Measurements from ENCODE around the gene RBSN. TPM values are rescaled to one million over a fixed set of nuclear protein-coding genes. Genes with fewer than 3 reads are reported as not detected.

RBSN gene
- total RNA-seq (31.2 and 32.6 TPM in 2 replicates), polyA plus RNA-seq (7.1 and 12.1 TPM in 2 replicates), polyA minus RNA-seq (18.2 and 30.4 TPM in 2 replicates)
- 16.2 TPM for total RNA-seq (2013)

GRCh38 chr3:15098503-15099363 lies at the start of gene RBSN:
TSS of gene RBSN (minus strand) at chr3:15099148. CDS start at chr3:15096120, 3,028 bp downstream.
- Histone ChIP-seq H3K27me3 (replicated peaks in 1 of 4; ENCODE audit: control extremely low read depth in 1 of 4, control insufficient read depth in 3 of 4, insufficient read depth in 4 of 4, low read length in 3 of 4) (peaks cover 0 to 9% (median 0%) of the 10 kb centered on the region in 4 experiments), H2AFZ (ENCODE audit: insufficient read depth, low read depth, low read length, poor library complexity, severe bottlenecking) (peak within 1 kb of the TSS; percentile 94), H3K36me3 (replicated peaks in 1 of 2; ENCODE audit: control extremely low read depth in 1 of 2, control insufficient read depth in 1 of 2, extremely low read depth in 1 of 2, insufficient read depth in 2 of 2, low read length in 1 of 2) (peaks cover 3 to 28% of the 10 kb centered on the region in 2 experiments), H3K4me1 (ENCODE audit: control insufficient read depth in 2 of 2, insufficient read depth in 2 of 2, low read length in 2 of 2) (peaks cover 13 to 23% of the 10 kb centered on the region in 2 donors), H3K9ac (ENCODE audit: low read length) (peak within 1 kb of the TSS; percentile 86), H3K4me3 (ENCODE audit: control extremely low read depth in 1 of 5, extremely low read depth in 1 of 5, insufficient read depth in 1 of 5, low read depth in 2 of 5, low read length in 4 of 5) (peak within 1 kb of the TSS; percentile 73 to 94 (median 82)), H4K20me1 (ENCODE audit: control insufficient read depth, insufficient read depth, low read length, poor library complexity, severe bottlenecking) (peaks cover 22% of the 10 kb centered on the region), H3K4me2 (replicated peaks; ENCODE audit: low read depth, low read length, poor library complexity, severe bottlenecking) (peak within 1 kb of the TSS; percentile 90), H3K27ac (ENCODE audit: low read length in 2 of 2) (peak within 1 kb of the TSS; percentile 91 to 97), H3K79me2 (ENCODE audit: control insufficient read depth, insufficient read depth, low read length) (peaks cover 40% of the 10 kb centered on the region), H3K9me3 (ENCODE audit: control extremely low read depth in 1 of 3, control insufficient read depth in 2 of 3, insufficient read depth in 1 of 3, low read length in 2 of 3) (no peaks in the 10 kb centered on the region)
- CTCF ChIA-PET, result interaction anchor here (1.1 to 4.2 kb wide), 2 partner anchors 10 to 106 kb away, joined by 3 to 20 read pairs; no protein-coding TSS in a partner anchor
- Mint-ChIP-seq H3K4me3 (peak within 1 kb of the TSS; percentile 98), H3K9me3 (ENCODE audit: insufficient read depth) (no peaks in the 10 kb centered on the region), H3K27me3 (no peaks in the 10 kb centered on the region), H3K4me1 (peaks cover 30% of the 10 kb centered on the region), H3K27ac (peak within 1 kb of the TSS; percentile 96)
- TF ChIP-seq CTCF (IDR thresholded peaks at IDR 0.05) (no peak), EZH2 (IDR thresholded peaks at IDR 0.05; ENCODE audit: borderline replicate concordance, insufficient read depth, low read depth, low read length, poor library complexity, severe bottlenecking) (no peak)
- WGBS (ENCODE audit: insufficient coverage), result under 1% methylated on average over 72 of the region's 72 CpGs
- peak; percentile 97 for DNase-seq
- POLR2A ChIA-PET, result interaction anchor here (0.6 to 2.6 kb wide), 9 partner anchors 14 to 920 kb away, joined by 3 to 18 read pairs (median 4); partner anchors contain the start of genes BTD, CAPN7, CCDC174 and HACL1
- ATAC-seq (ENCODE audit: low read depth), result peak; percentile 84
- intact Hi-C loops (cut with micrococcal nuclease), result loop anchor here (1.0 to 5.0 kb wide), 6 partner anchors 33 to 459 kb away; partner anchors contain the start of genes CAPN7, MRPS25 and NR2C2

- H3K36me3 ChIP-seq (replicated peaks in 1 of 2; ENCODE audit: control extremely low read depth in 1 of 2, control insufficient read depth in 1 of 2, extremely low read depth in 1 of 2, insufficient read depth in 2 of 2, low read length in 1 of 2), result no peaks in the 10 kb centered on the region
- no peaks in the 10 kb centered on the region for H3K4me1 ChIP-seq (ENCODE audit: control insufficient read depth in 2 of 2, insufficient read depth in 2 of 2, low read length in 2 of 2)
- TF ChIP-seq CTCF (IDR thresholded peaks at IDR 0.05) (no peak), EZH2 (IDR thresholded peaks at IDR 0.05; ENCODE audit: borderline replicate concordance, insufficient read depth, low read depth, low read length, poor library complexity, severe bottlenecking) (no peak)
- no peaks in the 10 kb centered on the region for H4K20me1 ChIP-seq (ENCODE audit: control insufficient read depth, insufficient read depth, low read length, poor library complexity, severe bottlenecking)
- ChIA-PET CTCF (no interaction called here), POLR2A (no interaction called here)
- H3K27ac ChIP-seq (ENCODE audit: low read length in 2 of 2), result no peak overlapping the region
- H3K4me2 ChIP-seq (replicated peaks; ENCODE audit: low read depth, low read length, poor library complexity, severe bottlenecking), result no peak overlapping the region
- no peaks in the 10 kb centered on the region for H3K9me3 ChIP-seq (ENCODE audit: control extremely low read depth in 1 of 3, control insufficient read depth in 2 of 3, insufficient read depth in 1 of 3, low read length in 2 of 3)
- H3K4me3 Mint-ChIP-seq, result no peak overlapping the region
- H3K9ac ChIP-seq (ENCODE audit: low read length), result no peak overlapping the region
- WGBS (ENCODE audit: insufficient coverage), result 94% methylated on average over 3 of the region's 3 CpGs
- peaks cover 0 to 10% (median 4%) of the 10 kb centered on the region in 4 experiments for H3K27me3 ChIP-seq (replicated peaks in 1 of 4; ENCODE audit: control extremely low read depth in 1 of 4, control insufficient read depth in 3 of 4, insufficient read depth in 4 of 4, low read length in 3 of 4)
- no peak overlapping the region for H3K4me3 ChIP-seq (ENCODE audit: control extremely low read depth in 1 of 5, extremely low read depth in 1 of 5, insufficient read depth in 1 of 5, low read depth in 2 of 5, low read length in 4 of 5)
- H3K27me3 Mint-ChIP-seq, result peaks cover 32% of the 10 kb centered on the region
- no peak overlapping the region for H2AFZ ChIP-seq (ENCODE audit: insufficient read depth, low read depth, low read length, poor library complexity, severe bottlenecking)
- H3K9me3 Mint-ChIP-seq (ENCODE audit: insufficient read depth), result no peaks in the 10 kb centered on the region
- DNase-seq, result no peak
- no peaks in the 10 kb centered on the region for H3K79me2 ChIP-seq (ENCODE audit: control insufficient read depth, insufficient read depth, low read length)
- intact Hi-C loops (cut with micrococcal nuclease), result no loop called here
- no peak for ATAC-seq (ENCODE audit: low read depth)
- H3K4me1 Mint-ChIP-seq, result no peaks in the 10 kb centered on the region
- peak overlapping the region; percentile 21 for H3K27ac Mint-ChIP-seq
Observed at GRCh38 chr3:15148614-15149013, 49.7 kb upstream of the RBSN start.

Data from B cell (primary cell).